GM21723 (cell line): ENCODE data around the gene AGBL1.
"Not testable (repeated sequence)": the region's sequence is repeated elsewhere in the genome, so short reads cannot be mapped to it uniquely, and the experiment has no call there.

ENCODE experiments used
- ATAC-seq: cut with Tn5 transposase; IDR thresholded peaks from one replicate; pipeline ENCODE4 v1.9.1; 2021; ENCODE audit warnings: mild to moderate bottlenecking, moderate library complexity; ENCODE audit not compliant: unreplicated experiment

AGBL1 gene

GRCh38 chr15:86849558-86850285 is 770.1 kb downstream of the AGBL1 start:
- no peak for ATAC-seq

- ATAC-seq = no peak
These were observed 771.3 kb downstream of the AGBL1 start for GRCh38 chr15:86850939-86851338.

GRCh38 chr15:86852741-86853140 is 773.1 kb downstream of the AGBL1 start:
- ATAC-seq = no peak

GRCh38 chr15:86854176-86854575 is 774.5 kb downstream of the AGBL1 start:
- ATAC-seq = no peak

- no peak for ATAC-seq
These were observed 775.9 kb downstream of the AGBL1 start for GRCh38 chr15:86855307-86856291.

GRCh38 chr15:86857701-86858100 is 778.0 kb downstream of the AGBL1 start:
- ATAC-seq = no peak

- ATAC-seq = no peak
These were observed 783.7 kb downstream of the AGBL1 start for GRCh38 chr15:86863226-86863915.

- ATAC-seq = no peak
These were observed 786.2 kb downstream of the AGBL1 start for GRCh38 chr15:86865920-86866319.

- no peak for ATAC-seq
These were observed 791.2 kb downstream of the AGBL1 start for GRCh38 chr15:86870846-86871245.

- no peak for ATAC-seq
These were observed 792.3 kb downstream of the AGBL1 start for GRCh38 chr15:86871964-86872363.

GRCh38 chr15:86872782-86873181 is 793.1 kb downstream of the AGBL1 start:
- ATAC-seq = no peak

- ATAC-seq = no peak
These were observed 795.4 kb downstream of the AGBL1 start for GRCh38 chr15:86875067-86875466.

GRCh38 chr15:86876387-86876944 is 796.8 kb downstream of the AGBL1 start:
- no peak for ATAC-seq

- no peak for ATAC-seq
These were observed 797.5 kb downstream of the AGBL1 start for GRCh38 chr15:86877171-86877631.

- not testable (repeated sequence) for ATAC-seq
These were observed 799.2 kb downstream of the AGBL1 start for GRCh38 chr15:86878844-86879243.

GRCh38 chr15:86879250-86880229 is 799.9 kb downstream of the AGBL1 start:
- ATAC-seq = no peak

GRCh38 chr15:86885616-86886015 is 805.9 kb downstream of the AGBL1 start:
- ATAC-seq = no peak

- no peak for ATAC-seq
These were observed 813.2 kb downstream of the AGBL1 start for GRCh38 chr15:86892774-86893449.

GRCh38 chr15:86894269-86894668 is 814.6 kb downstream of the AGBL1 start:
- ATAC-seq = no peak
